Caco-2 (cell line): Measurements from ENCODE around the gene NMNAT3. TPM values are rescaled to one million over a fixed set of nuclear protein-coding genes. Genes with fewer than 3 reads are reported as not detected.

Experiments used
- BruUV-seq: library from RNA; stranded (reverse); fragments of 400-500 nt; replicated peaks from 2 replicates; lab custom pipeline; 2021; lab: Mats Ljungman, UMichigan
- CTCF ChIA-PET: fragments of 300-600 bp; sonication (Branson Sonifier 250); formaldehyde crosslinking; loops from one replicate; lab custom pipeline; 2022; ENCODE audit warnings: antibody characterized with exemption; lab: Charles Lee
- POLR2A ChIA-PET: fragments of 300-600 bp; sonication (Branson Sonifier 250); formaldehyde crosslinking; loops from one replicate; lab custom pipeline; 2022; ENCODE audit warnings: antibody characterized with exemption; lab: Charles Lee
- DNase-seq, 2 experiments: peaks; one replicate each; pipeline versions ENCODE4 v3.0.0 to v3.0.0-alpha.2; 2020 to 2022
- H3K27me3 ChIP-seq: replicated peaks from 2 replicates; pipeline ENCODE4 v1.6.0; 2011; ENCODE audit warnings: low read length; ENCODE audit not compliant: control insufficient read depth, insufficient read depth
- H3K36me3 ChIP-seq: 2 replicates; pipeline ENCODE4 v1.5.1; 2011; ENCODE audit warnings: low read length; ENCODE audit not compliant: control insufficient read depth, insufficient read depth
- H3K4me1 ChIP-seq: fragments of 250-450 bp; sonication (Bioruptor Pico); 2 replicates; pipeline ENCODE4 v1.5.1; 2020; ENCODE audit warnings: mild to moderate bottlenecking
- H3K4me3 ChIP-seq: 2 replicates; pipeline ENCODE4 v1.5.1; 2011; ENCODE audit warnings: low read depth, mild to moderate bottlenecking, control low read depth, low read length
- H3K9me3 ChIP-seq: fragments of 250-450 bp; sonication (Bioruptor Pico); 2 replicates; pipeline ENCODE4 v1.5.1; 2020; ENCODE audit warnings: mild to moderate bottlenecking, moderate library complexity
- H3K27ac Mint-ChIP-seq: one replicate; pipeline ENCODE4 v1.8.0; 2022; ENCODE audit warnings: mixed read lengths; ENCODE audit not compliant: unreplicated experiment
- H3K27me3 Mint-ChIP-seq: one replicate; pipeline ENCODE4 v1.8.0; 2022; ENCODE audit warnings: mixed read lengths; ENCODE audit not compliant: insufficient read depth, unreplicated experiment
- H3K36me3 Mint-ChIP-seq: one replicate; pipeline ENCODE4 v1.8.0; 2022; ENCODE audit warnings: mild to moderate bottlenecking, mixed read lengths; ENCODE audit not compliant: insufficient read depth, unreplicated experiment
- H3K4me1 Mint-ChIP-seq: one replicate; pipeline ENCODE4 v1.8.0; 2022; ENCODE audit warnings: low read depth, mixed read lengths; ENCODE audit not compliant: unreplicated experiment
- H3K4me3 Mint-ChIP-seq: one replicate; pipeline ENCODE4 v1.8.0; 2022; ENCODE audit warnings: mild to moderate bottlenecking, moderate library complexity, mixed read lengths; ENCODE audit not compliant: unreplicated experiment
- H3K9me3 Mint-ChIP-seq: one replicate; pipeline ENCODE4 v1.8.0; 2022; ENCODE audit warnings: mixed read lengths; ENCODE audit not compliant: unreplicated experiment
- intact Hi-C: fragments of 100-400 bp; cut with micrococcal nuclease; formaldehyde crosslinking; loops from one replicate; pipeline ENCODE4 v1.10.0; 2022; ENCODE audit not compliant: unreplicated experiment
- total RNA-seq: library from RNA; stranded (reverse); gene quantifications from 2 replicates; pipeline ENCODE4 v1.2.3, GENCODE V29; 2022
- TF ChIP-seq, protein P1 (sequence below), 2 experiments: fragments of 200-600 bp in 1 of 2; IDR thresholded peaks; 1 replicate in 1 of 2; 2 replicates in 1 of 2; pipeline versions ENCODE4 v1.5.1 to v1.8.0; 2011 to 2022; ENCODE audit warnings: antibody characterized with exemption in 1 of 2, control low read depth in 1 of 2, inconsistent platforms in 1 of 2, low read depth in 1 of 2, low read length in 1 of 2, mild to moderate bottlenecking in 1 of 2, moderate library complexity in 1 of 2; ENCODE audit not compliant: insufficient read depth in 1 of 2, severe bottlenecking in 1 of 2, unreplicated experiment in 1 of 2

Gene NMNAT3
- total RNA-seq, 1 experiment from 2014 or later: 17.6 TPM

DNA sequence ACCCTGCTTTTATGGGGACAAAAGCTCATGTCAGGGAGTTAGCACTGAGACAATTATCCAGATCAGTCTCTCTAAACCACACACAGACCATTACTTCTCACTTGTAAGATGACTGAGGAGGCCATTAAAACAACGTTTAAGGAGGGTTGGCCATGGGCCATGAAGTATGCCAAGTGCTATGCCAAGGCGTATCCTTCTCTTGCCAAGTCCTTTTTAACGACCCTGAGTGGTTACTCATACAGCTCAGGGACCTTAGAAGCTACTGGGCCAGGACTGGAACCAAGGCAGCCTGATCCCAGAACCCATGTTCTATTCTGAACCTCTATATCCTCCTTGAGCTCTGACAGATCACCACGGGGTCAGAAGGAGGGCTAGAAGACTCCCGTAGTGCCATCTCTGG lies 50.0 kb downstream of the NMNAT3 start:
- H3K36me3 ChIP-seq: no peaks in the 10 kb centered on the region
- peaks cover 18% of the 10 kb centered on the region for H3K4me1 Mint-ChIP-seq
- H3K27me3 ChIP-seq: no peaks in the 10 kb centered on the region
- no peaks in the 10 kb centered on the region for H3K36me3 Mint-ChIP-seq
- no peak for DNase-seq
- H3K9me3 Mint-ChIP-seq: peaks cover 5% of the 10 kb centered on the region
- no peaks in the 10 kb centered on the region for H3K27me3 Mint-ChIP-seq
- POLR2A ChIA-PET: interaction anchor here (0.6 kb wide), 1 partner anchor 27 kb away, joined by 3 read pairs; no protein-coding TSS in a partner anchor
- peak overlapping the region; percentile 67 for H3K27ac Mint-ChIP-seq
- H3K4me3 ChIP-seq: no peak overlapping the region
- CTCF ChIA-PET: no interaction called here
- TF ChIP-seq, protein P1, sequence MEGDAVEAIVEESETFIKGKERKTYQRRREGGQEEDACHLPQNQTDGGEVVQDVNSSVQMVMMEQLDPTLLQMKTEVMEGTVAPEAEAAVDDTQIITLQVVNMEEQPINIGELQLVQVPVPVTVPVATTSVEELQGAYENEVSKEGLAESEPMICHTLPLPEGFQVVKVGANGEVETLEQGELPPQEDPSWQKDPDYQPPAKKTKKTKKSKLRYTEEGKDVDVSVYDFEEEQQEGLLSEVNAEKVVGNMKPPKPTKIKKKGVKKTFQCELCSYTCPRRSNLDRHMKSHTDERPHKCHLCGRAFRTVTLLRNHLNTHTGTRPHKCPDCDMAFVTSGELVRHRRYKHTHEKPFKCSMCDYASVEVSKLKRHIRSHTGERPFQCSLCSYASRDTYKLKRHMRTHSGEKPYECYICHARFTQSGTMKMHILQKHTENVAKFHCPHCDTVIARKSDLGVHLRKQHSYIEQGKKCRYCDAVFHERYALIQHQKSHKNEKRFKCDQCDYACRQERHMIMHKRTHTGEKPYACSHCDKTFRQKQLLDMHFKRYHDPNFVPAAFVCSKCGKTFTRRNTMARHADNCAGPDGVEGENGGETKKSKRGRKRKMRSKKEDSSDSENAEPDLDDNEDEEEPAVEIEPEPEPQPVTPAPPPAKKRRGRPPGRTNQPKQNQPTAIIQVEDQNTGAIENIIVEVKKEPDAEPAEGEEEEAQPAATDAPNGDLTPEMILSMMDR (IDR thresholded peaks at IDR 0.05; ENCODE audit: insufficient read depth in 1 of 2, low read depth in 1 of 2, low read length in 1 of 2, severe bottlenecking in 1 of 2, unreplicated experiment in 1 of 2): no peak
- H3K9me3 ChIP-seq: no peaks in the 10 kb centered on the region
- intact Hi-C loops: loop anchor here (2.0 kb wide), 1 partner anchor 27 kb away; no protein-coding TSS in a partner anchor
- BruUV-seq: no TSS peak
- peaks cover 18% of the 10 kb centered on the region for H3K4me1 ChIP-seq
- H3K4me3 Mint-ChIP-seq: no peak overlapping the region

DNA sequence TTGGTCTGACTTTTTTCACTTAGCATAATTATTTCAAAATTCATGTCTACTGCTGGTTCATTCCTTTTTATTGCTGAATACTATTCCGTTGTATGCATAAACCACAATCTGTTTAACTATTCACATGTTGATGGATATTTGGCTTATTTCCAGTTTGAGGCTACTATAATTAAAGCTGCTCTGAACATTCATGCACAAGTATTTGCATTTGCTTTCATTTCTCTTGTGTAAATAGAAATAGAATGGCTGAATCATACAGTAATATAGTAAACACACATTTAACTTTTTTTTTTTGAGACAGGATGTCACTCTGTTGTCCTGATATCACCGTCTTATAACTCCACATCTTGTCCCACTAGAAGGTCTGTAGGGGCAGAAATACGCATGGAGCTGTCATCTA lies 57.3 kb downstream of the NMNAT3 start:
- Histone ChIP-seq H3K4me1 (no peaks in the 10 kb centered on the region), H3K36me3 (no peaks in the 10 kb centered on the region), H3K27me3 (no peaks in the 10 kb centered on the region), H3K9me3 (no peaks in the 10 kb centered on the region), H3K4me3 (no peak overlapping the region)
- Mint-ChIP-seq H3K36me3 (no peaks in the 10 kb centered on the region), H3K4me3 (no peak overlapping the region), H3K9me3 (no peaks in the 10 kb centered on the region), H3K4me1 (no peaks in the 10 kb centered on the region), H3K27ac (no peak overlapping the region), H3K27me3 (no peaks in the 10 kb centered on the region)
- BruUV-seq: no TSS peak
- DNase-seq: no peak
- TF ChIP-seq, protein P1 (IDR thresholded peaks at IDR 0.05; ENCODE audit: insufficient read depth in 1 of 2, low read depth in 1 of 2, low read length in 1 of 2, severe bottlenecking in 1 of 2, unreplicated experiment in 1 of 2): no peak
- CTCF ChIA-PET: interaction anchor here (0.7 kb wide), 1 partner anchor 1092 kb away, joined by 3 read pairs; no protein-coding TSS in a partner anchor
- intact Hi-C loops: no loop called here
- POLR2A ChIA-PET: no interaction called here

DNA sequence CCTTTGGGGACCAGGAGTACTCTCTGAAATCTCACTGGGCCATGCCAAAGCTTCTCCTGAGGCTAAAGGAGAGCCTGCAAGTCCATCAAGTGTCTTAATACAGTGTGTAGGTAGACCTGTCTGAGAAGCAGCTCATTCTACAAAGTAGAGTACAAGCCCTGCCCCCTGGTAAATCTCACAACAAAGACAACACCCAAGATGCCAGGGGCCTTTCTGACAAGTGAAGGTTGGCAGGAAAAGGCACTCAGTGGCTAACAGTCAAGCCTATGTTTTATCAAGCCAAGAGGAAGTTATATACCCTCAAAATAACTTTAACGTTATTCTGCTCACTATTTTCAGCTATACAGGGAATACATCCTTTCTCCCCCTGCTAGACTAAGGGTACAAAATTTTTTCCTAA lies 58.3 kb downstream of the NMNAT3 start:
- no peaks in the 10 kb centered on the region for H3K36me3 ChIP-seq
- H3K4me3 ChIP-seq: no peak overlapping the region
- H3K27ac Mint-ChIP-seq: no peak overlapping the region
- H3K4me3 Mint-ChIP-seq: no peak overlapping the region
- intact Hi-C loops: no loop called here
- ChIA-PET POLR2A (no interaction called here), CTCF (no interaction called here)
- H3K27me3 Mint-ChIP-seq: no peaks in the 10 kb centered on the region
- H3K9me3 ChIP-seq: no peaks in the 10 kb centered on the region
- H3K9me3 Mint-ChIP-seq: no peaks in the 10 kb centered on the region
- H3K4me1 Mint-ChIP-seq: no peaks in the 10 kb centered on the region
- TF ChIP-seq, protein P1 (IDR thresholded peaks at IDR 0.05; ENCODE audit: insufficient read depth in 1 of 2, low read depth in 1 of 2, low read length in 1 of 2, severe bottlenecking in 1 of 2, unreplicated experiment in 1 of 2): no peak
- no peaks in the 10 kb centered on the region for H3K36me3 Mint-ChIP-seq
- no peaks in the 10 kb centered on the region for H3K4me1 ChIP-seq
- no TSS peak for BruUV-seq
- H3K27me3 ChIP-seq: no peaks in the 10 kb centered on the region
- no peak for DNase-seq
